Aortic smooth muscle cell (primary cell): ENCODE results near the gene LEMD2. TPM values are rescaled to one million over a fixed set of nuclear protein-coding genes. Genes with fewer than 3 reads are reported as not detected.

Experiments used
- total RNA-seq: library from RNA; depleted of rRNA; stranded (reverse); fragments of >200 nt; gene quantifications from 2 replicates; pipeline ENCODE4 v1.2.3, GENCODE V29; 2014

LEMD2 gene
- 40.3 and 40.4 TPM in 2 replicates for total RNA-seq

DNA sequence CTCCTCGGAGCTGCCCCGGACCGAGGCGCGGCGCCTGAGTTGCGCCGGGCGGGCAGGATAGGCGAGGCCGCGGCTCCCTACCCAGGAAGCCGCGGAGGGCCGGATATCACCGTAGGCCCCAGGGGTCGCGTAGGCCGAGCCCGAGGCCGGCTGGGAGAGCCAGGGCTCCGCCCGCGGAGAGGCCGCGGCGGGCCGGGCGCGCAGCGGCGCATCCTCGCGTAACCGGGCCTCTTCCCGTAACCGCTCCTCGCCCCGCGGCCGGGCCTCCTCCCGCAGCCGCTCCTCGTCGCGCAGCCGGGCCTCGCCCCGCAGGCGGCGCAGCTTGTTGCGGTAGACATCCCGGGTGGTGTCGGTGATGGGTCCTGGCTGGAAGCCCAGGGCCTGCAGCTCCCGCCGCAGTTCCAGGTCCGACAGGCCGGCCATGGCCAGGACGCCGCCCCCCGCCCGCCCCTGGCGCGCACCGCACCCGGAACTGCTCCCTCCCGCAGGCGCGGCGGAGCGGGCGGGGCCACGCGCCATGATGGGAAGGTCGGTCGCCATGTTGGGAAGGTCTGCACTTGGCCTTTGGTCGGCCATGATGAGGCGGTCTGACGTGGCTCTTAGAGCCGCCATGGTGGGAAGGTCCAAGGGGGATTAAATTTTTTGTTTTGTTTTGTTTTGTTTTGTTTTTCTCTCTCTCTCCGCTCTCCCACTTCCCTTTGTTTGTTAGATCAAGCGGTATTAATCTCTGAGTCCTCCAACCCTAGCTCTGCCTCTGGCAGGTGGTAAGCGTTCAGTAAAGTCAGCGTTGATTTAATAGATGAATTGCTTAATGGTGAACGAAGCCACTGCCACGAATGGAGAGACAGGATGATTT, at the start of gene LEMD2:
Gene LEMD2, minus strand, starts transcription at position 437 of the 856 bp plus-strand sequence. Its CDS starts 14 bp downstream, at position 423.

GRCh38 chr6:33803571-33804053, 14.7 kb upstream of the LEMD2 start, which contains the start of gene MLN:
Gene MLN (minus strand): TSS chr6:33804003. CDS start chr6:33801163, 2,840 bp downstream.

GRCh38 chr6:33746651-33747100, 42.3 kb downstream of the LEMD2 start, which contains the start of gene IP6K3:
Gene IP6K3 (minus strand): TSS chr6:33746905. CDS start chr6:33735476, 11,429 bp downstream.

Other genes with a start within 250 kb of the LEMD2 start
- 10.8 and 12.6 TPM in 2 replicates for gene BAK1, start 208.9 kb downstream of the LEMD2 start, total RNA-seq
- 27.5 and 28.9 TPM in 2 replicates for gene ITPR3, start 167.8 kb downstream of the LEMD2 start, total RNA-seq
- 31.6 and 34.9 TPM in 2 replicates for gene UQCC2, start 77.4 kb downstream of the LEMD2 start, total RNA-seq
- gene IP6K3, start 42.2 kb downstream of the LEMD2 start, total RNA-seq, result 0.12 TPM in 1 of 2 replicates, not detected in the other
- gene MLN, start 14.9 kb upstream of the LEMD2 start, total RNA-seq, result not detected in 2 replicates